H1 (cell line): Measurements from ENCODE around the gene CCDC28B. TPM values are rescaled to one million over a fixed set of nuclear protein-coding genes. Genes with fewer than 3 reads are reported as not detected.

Source experiments
- GTF2F1 ChIP-seq: IDR thresholded peaks from 2 replicates; pipeline ENCODE4 v1.6.1; 2012; ENCODE audit warnings: low read depth, low read length, improper control_type of control experiment, borderline replicate concordance
- polyA plus RNA-seq, 7 experiments: library from polyadenylated mRNA; depleted of rRNA in 3 of 7; stranded (reverse) in 5 of 7; unstranded in 2 of 7; fragments of >200 nt in 5 of 7; fragments of 200-250 nt in 2 of 7; gene quantifications; 1 replicate in 5 of 7; 2 replicates in 1 of 7; 4 replicates in 1 of 7; pipeline versions ENCODE4 v1.2.1 to v1.2.3, GENCODE V29; 2011 to 2013; ENCODE audit warnings: missing spikeins in 2 of 7, mixed read lengths in 2 of 7
- total RNA-seq: library from RNA; stranded (reverse); fragmentation: NEBNext Ultra II Directional; extraction: Animal tissue kit (Norgen Biotek cat#: 25700); gene quantifications from 2 replicates; pipeline ENCODE4 v1.2.1, GENCODE V29; 2021

The CCDC28B gene
- total and polyA plus RNA-seq, 2 of the 8 experiments (the other 6 are each of a cell fraction or from before 2014, with no cell fraction given) = 16.7 to 17.1 TPM

GRCh38 chr1:32200226-32201010 lies at the start of gene CCDC28B (continued):
- no peak for TF ChIP-seq GTF2F1
